Esophagus squamous epithelium (tissue), 4 donors: ENCODE results near the gene AK1.

Source experiments
- POLR2A ChIP-seq, 4 donors: fragments of 450-650 bp; IDR thresholded peaks; one replicate each; pipeline ENCODE4 v1.6.1; 2017; ENCODE audit warnings: antibody characterized with exemption in 4 of 4, mild to moderate bottlenecking in 4 of 4, moderate library complexity in 3 of 4
- TF ChIP-seq, protein P1 (sequence below), 6 experiments: fragments of 450-650 bp in 4 of 6; fragments of 200-600 bp in 2 of 6; sonication (generic) in 2 of 6; IDR thresholded peaks; one replicate each; pipeline ENCODE4 v1.5.1; 2016 to 2019; ENCODE audit warnings: antibody characterized with exemption in 6 of 6, mild to moderate bottlenecking in 4 of 6, moderate library complexity in 4 of 6

DNA sequence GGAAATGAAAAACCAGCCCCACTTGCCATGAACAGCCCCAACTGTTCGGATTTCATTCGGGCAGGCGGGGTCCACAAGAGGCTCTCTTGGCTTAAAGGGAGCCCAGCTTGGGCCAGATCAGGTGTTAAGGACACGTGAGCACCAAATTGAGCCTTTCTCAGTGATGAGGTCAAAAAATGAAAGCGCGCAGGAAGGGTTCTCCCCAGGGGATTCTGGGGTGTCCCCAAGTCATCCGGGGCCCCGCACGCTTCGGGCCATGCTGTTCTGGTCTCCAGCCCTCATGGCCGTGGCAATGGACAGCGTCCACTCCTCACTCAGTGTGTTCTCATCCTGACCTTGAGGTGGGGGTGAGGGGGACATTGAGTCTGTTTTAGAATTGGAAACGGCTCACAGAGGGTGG is 10.9 kb downstream of the AK1 start:
- TF ChIP-seq, protein P1, sequence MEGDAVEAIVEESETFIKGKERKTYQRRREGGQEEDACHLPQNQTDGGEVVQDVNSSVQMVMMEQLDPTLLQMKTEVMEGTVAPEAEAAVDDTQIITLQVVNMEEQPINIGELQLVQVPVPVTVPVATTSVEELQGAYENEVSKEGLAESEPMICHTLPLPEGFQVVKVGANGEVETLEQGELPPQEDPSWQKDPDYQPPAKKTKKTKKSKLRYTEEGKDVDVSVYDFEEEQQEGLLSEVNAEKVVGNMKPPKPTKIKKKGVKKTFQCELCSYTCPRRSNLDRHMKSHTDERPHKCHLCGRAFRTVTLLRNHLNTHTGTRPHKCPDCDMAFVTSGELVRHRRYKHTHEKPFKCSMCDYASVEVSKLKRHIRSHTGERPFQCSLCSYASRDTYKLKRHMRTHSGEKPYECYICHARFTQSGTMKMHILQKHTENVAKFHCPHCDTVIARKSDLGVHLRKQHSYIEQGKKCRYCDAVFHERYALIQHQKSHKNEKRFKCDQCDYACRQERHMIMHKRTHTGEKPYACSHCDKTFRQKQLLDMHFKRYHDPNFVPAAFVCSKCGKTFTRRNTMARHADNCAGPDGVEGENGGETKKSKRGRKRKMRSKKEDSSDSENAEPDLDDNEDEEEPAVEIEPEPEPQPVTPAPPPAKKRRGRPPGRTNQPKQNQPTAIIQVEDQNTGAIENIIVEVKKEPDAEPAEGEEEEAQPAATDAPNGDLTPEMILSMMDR (IDR thresholded peaks at IDR 0.05) = no peak
- no peak for TF ChIP-seq POLR2A (IDR thresholded peaks at IDR 0.05)
